NCI-H524 treated with DMSO at 0.1 percent for 48 hours (cell line): ENCODE data around the gene CRHR2.
A peak's percentile ranks its signal among the peaks of the same experiment; 100 is the strongest.
"Not testable (repeated sequence)": the region's sequence is repeated elsewhere in the genome, so short reads cannot be mapped to it uniquely, and the experiment has no call there.

Experiments used
- DNase-seq: peaks from one replicate; lab custom pipeline; 2025; lab: John Stamatoyannopoulos, UW

Gene CRHR2

GRCh38 chr7:30654296-30655090 is 27.8 kb downstream of the CRHR2 start:
- DNase-seq: no peak

- DNase-seq: no peak
Observed at GRCh38 chr7:30652698-30653641, 29.3 kb downstream of the CRHR2 start.

- DNase-seq: no peak
Observed at GRCh38 chr7:30652132-30652531, 30.1 kb downstream of the CRHR2 start.

- DNase-seq: peak; percentile 91
Observed at GRCh38 chr7:30650421-30650808, 31.8 kb downstream of the CRHR2 start.

- peak; percentile 91 for DNase-seq
Observed at GRCh38 chr7:30649717-30650420, 32.4 kb downstream of the CRHR2 start.

GRCh38 chr7:30648744-30649540 is 33.3 kb downstream of the CRHR2 start:
- DNase-seq: no peak

- DNase-seq: peak; percentile 58
Observed at GRCh38 chr7:30647589-30648364, 34.5 kb downstream of the CRHR2 start.

- no peak for DNase-seq
Observed at GRCh38 chr7:30646154-30646553, 36.1 kb downstream of the CRHR2 start.

- DNase-seq: no peak
Observed at GRCh38 chr7:30645661-30646060, 36.6 kb downstream of the CRHR2 start.

- no peak for DNase-seq
Observed at GRCh38 chr7:30644286-30644955, 37.8 kb downstream of the CRHR2 start.

- no peak for DNase-seq
Observed at GRCh38 chr7:30642789-30643188, 39.5 kb downstream of the CRHR2 start.

GRCh38 chr7:30642322-30642721 is 39.9 kb downstream of the CRHR2 start:
- DNase-seq: not testable (repeated sequence)

- DNase-seq: no peak
Observed at GRCh38 chr7:30635798-30636197, 46.5 kb downstream of the CRHR2 start.

- DNase-seq: no peak
Observed at GRCh38 chr7:30634634-30635201, 47.5 kb downstream of the CRHR2 start.

- no peak for DNase-seq
Observed at GRCh38 chr7:30634193-30634626, 48.0 kb downstream of the CRHR2 start.

- no peak for DNase-seq
Observed at GRCh38 chr7:30633223-30633622, 49.0 kb downstream of the CRHR2 start.

- no peak for DNase-seq
Observed at GRCh38 chr7:30630986-30631385, 51.3 kb downstream of the CRHR2 start.

- DNase-seq: no peak
Observed at GRCh38 chr7:30627026-30627425, 55.2 kb downstream of the CRHR2 start.

- no peak for DNase-seq
Observed at GRCh38 chr7:30625283-30625682, 57.0 kb downstream of the CRHR2 start.

- DNase-seq: no peak
Observed at GRCh38 chr7:30618961-30619360, 63.3 kb downstream of the CRHR2 start.
